ENCODE measurements around the gene OR10G6. TPM values are rescaled to one million over a fixed set of nuclear protein-coding genes. Genes with fewer than 3 reads are reported as not detected.

Gene OR10G6
- total RNA-seq, 4 donors from 2014 or later = not detected

GRCh38 chr11:123976770-123977560 lies 18.0 kb downstream of the OR10G6 start:
- Histone ChIP-seq H3K4me1 (no peaks in the 10 kb centered on the region), H3K4me3 (no peak overlapping the region), H3K27me3 (no peaks in the 10 kb centered on the region), H3K27ac (no peak overlapping the region), H3K9me3 (no peaks in the 10 kb centered on the region), H3K36me3 (no peaks in the 10 kb centered on the region)
- TF ChIP-seq EP300 (IDR thresholded peaks at IDR 0.05) (no peak), POLR2A (IDR thresholded peaks at IDR 0.05) (no peak), CTCF (IDR thresholded peaks at IDR 0.05) (no peak)
- no peak for DNase-seq (ENCODE audit: low spot score in 2 of 2)
- WGBS, 2 donors = 88 to 89% methylated on average over 18 of the region's 18 CpGs

DNA sequence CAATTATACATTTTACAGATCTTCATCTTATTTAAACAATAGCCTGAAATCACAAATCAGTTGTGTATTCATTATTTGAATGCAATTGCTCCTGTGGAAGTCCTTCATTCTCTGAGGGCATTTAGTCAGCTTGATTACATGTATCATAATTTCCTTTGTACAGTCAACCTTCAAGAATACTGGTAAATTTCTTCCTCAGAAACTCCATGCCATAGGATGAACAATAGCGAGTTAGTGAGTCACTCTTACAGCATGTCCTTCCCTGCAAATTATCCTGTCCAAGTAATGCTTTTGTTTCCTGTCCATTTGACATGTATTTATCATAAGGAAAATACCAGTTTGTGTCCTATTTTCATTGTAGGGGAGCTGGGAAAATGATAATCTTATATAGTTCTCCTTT lies 21.1 kb downstream of the OR10G6 start:
- Histone ChIP-seq H3K9me3 (peaks cover 0 to 10% (median 2%) of the 10 kb centered on the region in 4 donors), H3K4me1 (no peaks in the 10 kb centered on the region), H3K27me3 (no peaks in the 10 kb centered on the region), H3K27ac (no peak overlapping the region), H3K36me3 (no peaks in the 10 kb centered on the region), H3K4me3 (no peak overlapping the region)
- no peak for TF ChIP-seq CTCF (IDR thresholded peaks at IDR 0.05)
- no peak for TF ChIP-seq POLR2A (IDR thresholded peaks at IDR 0.05)
- TF ChIP-seq EP300 (IDR thresholded peaks at IDR 0.05) = no peak
- no peak for DNase-seq (ENCODE audit: low spot score in 2 of 2)
- WGBS, 2 donors = 73 to 77% methylated on average over 1 of the region's 1 CpG

GRCh38 chr11:123956752-123957151 lies 38.2 kb downstream of the OR10G6 start:
- no peak for DNase-seq (ENCODE audit: low spot score in 2 of 2)
- Histone ChIP-seq H3K36me3 (no peaks in the 10 kb centered on the region), H3K4me1 (no peaks in the 10 kb centered on the region), H3K9me3 (peaks cover 0 to 8% (median 0%) of the 10 kb centered on the region in 4 donors), H3K27me3 (no peaks in the 10 kb centered on the region), H3K4me3 (no peak overlapping the region), H3K27ac (no peak overlapping the region)
- no peak for TF ChIP-seq EP300 (IDR thresholded peaks at IDR 0.05)
- no peak for TF ChIP-seq POLR2A (IDR thresholded peaks at IDR 0.05)
- no peak for TF ChIP-seq CTCF (IDR thresholded peaks at IDR 0.05)

- WGBS, 2 donors = 89 to 90% methylated on average over 1 of the region's 1 CpG
- no peaks in the 10 kb centered on the region for H3K4me1 ChIP-seq
- no peak for TF ChIP-seq CTCF (IDR thresholded peaks at IDR 0.05)
- no peak for TF ChIP-seq POLR2A (IDR thresholded peaks at IDR 0.05)
- no peak for TF ChIP-seq EP300 (IDR thresholded peaks at IDR 0.05)
- no peak overlapping the region for H3K27ac ChIP-seq
- no peak for DNase-seq (ENCODE audit: low spot score in 2 of 2)
- H3K9me3 ChIP-seq = no peaks in the 10 kb centered on the region
- no peak overlapping the region for H3K4me3 ChIP-seq
- no peaks in the 10 kb centered on the region for H3K36me3 ChIP-seq
- no peaks in the 10 kb centered on the region for H3K27me3 ChIP-seq
Measured at GRCh38 chr11:123945132-123945531, 49.8 kb downstream of the OR10G6 start.

Other genes with a start within 250 kb of the OR10G6 start
- not detected for gene OR6X1, start 240.6 kb downstream of the OR10G6 start, total RNA-seq
- gene OR6M1, start 188.8 kb downstream of the OR10G6 start, total RNA-seq = not detected
- gene TMEM225, start 109.5 kb downstream of the OR10G6 start, total RNA-seq = not detected
- not detected for gene OR8D4, start 93.0 kb downstream of the OR10G6 start, total RNA-seq
- gene OR4D5, start 55.5 kb downstream of the OR10G6 start, total RNA-seq = not detected
- gene OR6T1, start 51.3 kb downstream of the OR10G6 start, total RNA-seq = not detected
- not detected for gene OR10S1, start 17.4 kb downstream of the OR10G6 start, total RNA-seq
- gene OR10G4, start 17.8 kb upstream of the OR10G6 start, total RNA-seq = not detected
- gene OR10G9, start 27.9 kb upstream of the OR10G6 start, total RNA-seq = not detected
- not detected for gene OR10G8, start 31.6 kb upstream of the OR10G6 start, total RNA-seq
- not detected for gene OR10G7, start 46.2 kb upstream of the OR10G6 start, total RNA-seq
- gene VWA5A, start 120.3 kb upstream of the OR10G6 start, total RNA-seq = 10 to 100 TPM; 17.0 to 22.5 (median 19.9) TPM
- not detected for gene OR10D3, start 188.2 kb upstream of the OR10G6 start, total RNA-seq
- gene OR8G1, start 245.9 kb upstream of the OR10G6 start, total RNA-seq = not detected